H9 (cell line): ENCODE results near the gene NOS1AP. TPM values are rescaled to one million over a fixed set of nuclear protein-coding genes. Genes with fewer than 3 reads are reported as not detected.

Experiments used
- DNase-seq: peaks from one replicate; pipeline ENCODE4 v3.0.0-alpha.2; 2017
- H2AFZ ChIP-seq: one replicate; pipeline ENCODE4 v1.6.1; 2013; ENCODE audit warnings: mild to moderate bottlenecking, low read length, control low read depth, moderate library complexity
- H2AK5ac ChIP-seq: 2 replicates; pipeline ENCODE4 v1.6.1; 2013; ENCODE audit warnings: low read length, control low read depth, mixed read lengths; ENCODE audit not compliant: insufficient read length
- H2BK120ac ChIP-seq: one replicate; pipeline ENCODE4 v1.6.1; 2013; ENCODE audit warnings: low read depth, mild to moderate bottlenecking, low read length, control low read depth, inconsistent platforms; ENCODE audit not compliant: poor library complexity, severe bottlenecking
- H2BK12ac ChIP-seq: 2 replicates; pipeline ENCODE4 v1.6.1; 2013; ENCODE audit warnings: low read length, control low read depth, mixed read lengths, low read depth; ENCODE audit not compliant: insufficient read length
- H2BK15ac ChIP-seq: 2 replicates; pipeline ENCODE4 v1.6.1; 2013; ENCODE audit warnings: low read depth, low read length, control low read depth
- H2BK20ac ChIP-seq: one replicate; pipeline ENCODE4 v1.6.1; 2013; ENCODE audit warnings: low read depth, mild to moderate bottlenecking, low read length, control low read depth, inconsistent platforms; ENCODE audit not compliant: poor library complexity, severe bottlenecking
- H2BK5ac ChIP-seq: 2 replicates; pipeline ENCODE4 v1.6.1; 2013; ENCODE audit warnings: low read length, control low read depth, mixed read lengths; ENCODE audit not compliant: insufficient read length
- H3K14ac ChIP-seq: 2 replicates; pipeline ENCODE4 v1.6.1; 2013; ENCODE audit warnings: low read length, control low read depth; ENCODE audit not compliant: insufficient read depth
- H3K18ac ChIP-seq: 2 replicates; pipeline ENCODE4 v1.6.1; 2013; ENCODE audit warnings: low read depth, mild to moderate bottlenecking, mixed read lengths, low read length, control low read depth; ENCODE audit not compliant: insufficient read length
- H3K23ac ChIP-seq: 2 replicates; pipeline ENCODE4 v1.6.1; 2013; ENCODE audit warnings: low read length, control low read depth, mixed read lengths, low read depth; ENCODE audit not compliant: insufficient read length
- H3K23me2 ChIP-seq: 2 replicates; pipeline ENCODE4 v1.6.1; 2013; ENCODE audit warnings: low read depth, mild to moderate bottlenecking, mixed read lengths, low read length, control low read depth; ENCODE audit not compliant: insufficient read length, poor library complexity, severe bottlenecking
- H3K27ac ChIP-seq: 2 replicates; pipeline ENCODE4 v1.5.1; 2013; ENCODE audit warnings: low read length, control low read depth, mixed read lengths, low read depth; ENCODE audit not compliant: insufficient read length
- H3K27me3 ChIP-seq: 2 replicates; pipeline ENCODE4 v1.6.1; 2013; ENCODE audit warnings: low read length, control low read depth, inconsistent platforms; ENCODE audit not compliant: insufficient read depth
- H3K4ac ChIP-seq: 2 replicates; pipeline ENCODE4 v1.6.1; 2013; ENCODE audit warnings: low read depth, mild to moderate bottlenecking, control low read depth, inconsistent platforms, low read length, moderate library complexity
- H3K4me1 ChIP-seq: 2 replicates; pipeline ENCODE4 v1.6.1; 2013; ENCODE audit warnings: low read length, control low read depth, inconsistent platforms; ENCODE audit not compliant: insufficient read depth
- H3K4me2 ChIP-seq: 2 replicates; pipeline ENCODE4 v1.6.1; 2013; ENCODE audit warnings: low read length, control low read depth, mixed read lengths; ENCODE audit not compliant: insufficient read length, insufficient read depth
- H3K56ac ChIP-seq: 2 replicates; pipeline ENCODE4 v1.6.1; 2013; ENCODE audit warnings: low read depth, mild to moderate bottlenecking, mixed read lengths, low read length, control low read depth; ENCODE audit not compliant: insufficient read length
- H3K79me1 ChIP-seq: 2 replicates; pipeline ENCODE4 v1.6.1; 2013; ENCODE audit warnings: low read depth, mild to moderate bottlenecking, moderate library complexity, low read length, control low read depth, inconsistent platforms; ENCODE audit not compliant: insufficient read depth, poor library complexity, severe bottlenecking
- H3K79me2 ChIP-seq: 2 replicates; pipeline ENCODE4 v1.6.1; 2013; ENCODE audit warnings: low read length, control low read depth, inconsistent platforms; ENCODE audit not compliant: insufficient read depth
- H3K9ac ChIP-seq: 2 replicates; pipeline ENCODE4 v1.6.1; 2013; ENCODE audit warnings: low read length, control low read depth, mixed read lengths; ENCODE audit not compliant: insufficient read length; ENCODE audit errors: extremely low read depth
- H3K9me3 ChIP-seq: one replicate; pipeline ENCODE4 v1.6.1; 2013; ENCODE audit warnings: low read depth, low read length, inconsistent platforms; ENCODE audit not compliant: control insufficient read depth
- H3T11ph ChIP-seq: one replicate; pipeline ENCODE4 v1.6.1; 2013; ENCODE audit warnings: mild to moderate bottlenecking, low read length, control low read depth, inconsistent platforms
- H4K20me1 ChIP-seq: one replicate; pipeline ENCODE4 v1.6.1; 2013; ENCODE audit not compliant: control insufficient read depth, insufficient read length, insufficient read depth
- H4K5ac ChIP-seq: 2 replicates; pipeline ENCODE4 v1.6.1; 2013; ENCODE audit warnings: low read depth, mild to moderate bottlenecking, mixed read lengths, low read length, control low read depth; ENCODE audit not compliant: insufficient read length
- H4K8ac ChIP-seq: replicated peaks from 2 replicates; pipeline ENCODE4 v1.6.1; 2013; ENCODE audit warnings: low read length, control low read depth, mixed read lengths, low read depth; ENCODE audit not compliant: insufficient read length
- H4K91ac ChIP-seq: 2 replicates; pipeline ENCODE4 v1.6.1; 2013; ENCODE audit warnings: low read depth, mild to moderate bottlenecking, moderate library complexity, mixed read lengths, low read length, control low read depth; ENCODE audit not compliant: insufficient read length
- H3K27ac Mint-ChIP-seq, 3 experiments: 2 replicates in 2 of 3; 3 replicates in 1 of 3; pipeline ENCODE4 v1.8.0; 2020 to 2021; ENCODE audit warnings: mixed read lengths in 3 of 3, mild to moderate bottlenecking in 1 of 3, moderate library complexity in 1 of 3
- H3K27me3 Mint-ChIP-seq: 2 replicates; pipeline ENCODE4 v1.8.0; 2021; ENCODE audit warnings: low read depth, mild to moderate bottlenecking, moderate library complexity, mixed read lengths
- H3K36me3 Mint-ChIP-seq, 3 experiments: 2 replicates in 2 of 3; 3 replicates in 1 of 3; pipeline ENCODE4 v1.8.0; 2020 to 2021; ENCODE audit warnings: low read depth in 3 of 3, mixed read lengths in 3 of 3; ENCODE audit not compliant: insufficient read depth in 1 of 3
- H3K4me1 Mint-ChIP-seq, 2 experiments: 2 replicates each; pipeline ENCODE4 v1.8.0; 2020; ENCODE audit warnings: mixed read lengths in 2 of 2
- H3K4me3 Mint-ChIP-seq, 2 experiments: 2 replicates in 1 of 2; 3 replicates in 1 of 2; pipeline ENCODE4 v1.8.0; 2020 to 2021; ENCODE audit warnings: mild to moderate bottlenecking in 2 of 2, mixed read lengths in 2 of 2, moderate library complexity in 1 of 2
- H3K9me3 Mint-ChIP-seq, 2 experiments: 2 replicates in 1 of 2; 3 replicates in 1 of 2; pipeline ENCODE4 v1.8.0; 2020; ENCODE audit warnings: mild to moderate bottlenecking in 2 of 2, mixed read lengths in 2 of 2, moderate library complexity in 1 of 2
- WGBS: extraction: QIAGEN DNeasy Blood & Tissue Kit; methylation state at CpG from one replicate; pipeline ENCODE4 v1.1.7; 2013; ENCODE audit warnings: missing lambda C conversion rate, low lambda C conversion rate, mixed read lengths; ENCODE audit not compliant: insufficient read length; ENCODE audit errors: extremely low coverage; 5-methylcytosine and 5-hydroxymethylcytosine counted together
- total RNA-seq: library from RNA; stranded (reverse); gene quantifications from 2 replicates; pipeline ENCODE4 v1.2.1, GENCODE V29; 2021
- TF ChIP-seq, protein P1 (sequence below): fragments of 200-600 bp; sonication (generic); conservative IDR thresholded peaks from 3 replicates; pipeline ENCODE4 v1.8.0; 2021; ENCODE audit warnings: antibody characterized with exemption, mild to moderate bottlenecking

The NOS1AP gene
- total RNA-seq, 1 experiment from 2014 or later, result 8.4 TPM

DNA sequence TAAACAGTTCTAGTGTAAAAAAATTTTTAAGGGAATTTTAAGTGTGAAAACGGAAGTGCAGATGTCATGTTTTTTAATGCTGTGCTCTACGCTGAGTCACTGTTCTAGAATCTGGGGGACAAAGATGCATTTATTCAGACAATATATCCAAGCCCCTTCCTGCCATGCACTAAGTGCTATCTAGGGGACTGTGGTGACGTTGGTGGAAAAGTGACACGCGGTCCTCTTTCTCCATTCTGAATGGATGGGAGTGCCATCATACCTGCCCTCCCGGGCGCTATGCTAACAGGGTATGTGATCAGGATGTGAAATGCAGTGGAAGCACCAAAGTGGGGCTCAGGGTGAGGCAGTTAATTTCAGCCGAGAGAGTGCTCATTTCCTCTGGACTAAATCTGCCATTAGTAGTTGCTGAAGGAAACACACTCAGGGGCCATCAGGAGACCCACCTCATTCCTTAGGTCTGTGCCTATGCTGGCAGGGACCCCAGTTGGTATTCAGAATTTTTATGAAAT, 318.6 kb downstream of the NOS1AP start:
- no peak overlapping the region for H4K8ac ChIP-seq
- H3K79me1 ChIP-seq, result no peaks in the 10 kb centered on the region
- no peaks in the 10 kb centered on the region for H3K4me1 ChIP-seq
- H2BK12ac ChIP-seq, result no peak overlapping the region
- Mint-ChIP-seq H3K27me3 (no peaks in the 10 kb centered on the region; the same call in none of the 2 replicates), H3K4me3 (no peak overlapping the region), H3K36me3 (peaks cover 8 to 14% (median 13%) of the 10 kb centered on the region in 3 experiments; a peak in 6 of 7 replicates), H3K4me1 (peaks cover 33 to 42% of the 10 kb centered on the region in 2 experiments), H3K9me3 (no peaks in the 10 kb centered on the region), H3K27ac (no peak overlapping the region)
- no peaks in the 10 kb centered on the region for H4K20me1 ChIP-seq
- H3K4ac ChIP-seq, result no peak overlapping the region
- no CpG with 5 or more reads among the region's 8 CpGs for WGBS
- no peaks in the 10 kb centered on the region for H3K23me2 ChIP-seq
- H3K9ac ChIP-seq, result no peak overlapping the region
- no peak overlapping the region for H2BK120ac ChIP-seq
- H3K14ac ChIP-seq, result no peak overlapping the region
- H3K56ac ChIP-seq, result no peak overlapping the region
- H3K18ac ChIP-seq, result no peak overlapping the region
- no peaks in the 10 kb centered on the region for H3K79me2 ChIP-seq
- TF ChIP-seq, protein P1, sequence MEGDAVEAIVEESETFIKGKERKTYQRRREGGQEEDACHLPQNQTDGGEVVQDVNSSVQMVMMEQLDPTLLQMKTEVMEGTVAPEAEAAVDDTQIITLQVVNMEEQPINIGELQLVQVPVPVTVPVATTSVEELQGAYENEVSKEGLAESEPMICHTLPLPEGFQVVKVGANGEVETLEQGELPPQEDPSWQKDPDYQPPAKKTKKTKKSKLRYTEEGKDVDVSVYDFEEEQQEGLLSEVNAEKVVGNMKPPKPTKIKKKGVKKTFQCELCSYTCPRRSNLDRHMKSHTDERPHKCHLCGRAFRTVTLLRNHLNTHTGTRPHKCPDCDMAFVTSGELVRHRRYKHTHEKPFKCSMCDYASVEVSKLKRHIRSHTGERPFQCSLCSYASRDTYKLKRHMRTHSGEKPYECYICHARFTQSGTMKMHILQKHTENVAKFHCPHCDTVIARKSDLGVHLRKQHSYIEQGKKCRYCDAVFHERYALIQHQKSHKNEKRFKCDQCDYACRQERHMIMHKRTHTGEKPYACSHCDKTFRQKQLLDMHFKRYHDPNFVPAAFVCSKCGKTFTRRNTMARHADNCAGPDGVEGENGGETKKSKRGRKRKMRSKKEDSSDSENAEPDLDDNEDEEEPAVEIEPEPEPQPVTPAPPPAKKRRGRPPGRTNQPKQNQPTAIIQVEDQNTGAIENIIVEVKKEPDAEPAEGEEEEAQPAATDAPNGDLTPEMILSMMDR, result no peak
- no peak overlapping the region for H3T11ph ChIP-seq
- H4K5ac ChIP-seq, result no peak overlapping the region
- DNase-seq, result no peak
- no peak overlapping the region for H3K23ac ChIP-seq
- no peak overlapping the region for H4K91ac ChIP-seq
- H2BK5ac ChIP-seq, result no peak overlapping the region
- H3K9me3 ChIP-seq, result no peaks in the 10 kb centered on the region
- no peak overlapping the region for H2BK15ac ChIP-seq
- H2AFZ ChIP-seq, result no peak overlapping the region
- no peak overlapping the region for H2BK20ac ChIP-seq
- H3K4me2 ChIP-seq, result no peak overlapping the region
- no peaks in the 10 kb centered on the region for H3K27me3 ChIP-seq
- H3K27ac ChIP-seq, result no peak overlapping the region
- no peak overlapping the region for H2AK5ac ChIP-seq
